CD4-positive, alpha-beta T cell treated with Interleukin-10 for 1 hour (primary cell): Measurements from ENCODE around the gene QRFPR.
"Not testable (repeated sequence)": the region's sequence is repeated elsewhere in the genome, so short reads cannot be mapped to it uniquely, and the experiment has no call there.

Experiments
- DNase-seq: peaks from one replicate; pipeline ENCODE4 v3.0.0-alpha.2; 2020

QRFPR gene

GRCh38 chr4:121339307-121339706 is 41.5 kb downstream of the QRFPR start:
- DNase-seq = no peak

GRCh38 chr4:121338518-121338917 is 42.3 kb downstream of the QRFPR start:
- DNase-seq = no peak

- DNase-seq = no peak
Observed at GRCh38 chr4:121336706-121337105, 44.1 kb downstream of the QRFPR start.

GRCh38 chr4:121330180-121330665 is 50.6 kb downstream of the QRFPR start:
- no peak for DNase-seq

GRCh38 chr4:121326597-121326996 is 54.2 kb downstream of the QRFPR start:
- DNase-seq = no peak

- DNase-seq = no peak
Observed at GRCh38 chr4:121324331-121324730, 56.5 kb downstream of the QRFPR start.

GRCh38 chr4:121321466-121321865 is 59.4 kb downstream of the QRFPR start:
- no peak for DNase-seq

- no peak for DNase-seq
Observed at GRCh38 chr4:121316091-121316490, 64.7 kb downstream of the QRFPR start.

GRCh38 chr4:121313430-121313829 is 67.4 kb downstream of the QRFPR start:
- DNase-seq = not testable (repeated sequence)

- DNase-seq = no peak
Observed at GRCh38 chr4:121308828-121309227, 72.0 kb downstream of the QRFPR start.

GRCh38 chr4:121308328-121308663 is 72.5 kb downstream of the QRFPR start:
- no peak for DNase-seq

- DNase-seq = peak; percentile 74
Observed at GRCh38 chr4:121307445-121308327, 73.1 kb downstream of the QRFPR start.

- peak; percentile 3 for DNase-seq
Observed at GRCh38 chr4:121306931-121307330, 73.9 kb downstream of the QRFPR start.

GRCh38 chr4:121304893-121305292 is 75.9 kb downstream of the QRFPR start:
- no peak for DNase-seq

GRCh38 chr4:121299367-121299766 is 81.5 kb downstream of the QRFPR start:
- no peak for DNase-seq

- DNase-seq = no peak
Observed at GRCh38 chr4:121283319-121283718, 97.5 kb downstream of the QRFPR start.

GRCh38 chr4:121280425-121280824 is 100.4 kb downstream of the QRFPR start:
- DNase-seq = no peak

GRCh38 chr4:121278811-121279368 is 101.9 kb downstream of the QRFPR start:
- DNase-seq = no peak
